ENCODE measurements around the gene FBXO27.
"Not testable (repeated sequence)": the region's sequence is repeated elsewhere in the genome, so short reads cannot be mapped to it uniquely, and the experiment has no call there.

FBXO27 gene

GRCh38 chr19:39037194-39037593 is 4.8 kb upstream of the FBXO27 start:
- no peak for DNase-seq

GRCh38 chr19:39036581-39036980 is 4.2 kb upstream of the FBXO27 start:
- DNase-seq = no peak

- DNase-seq = peak in 1 of 2 experiments; percentile 26
These were observed 834 bp downstream of the FBXO27 start for GRCh38 chr19:39031368-39032062.

GRCh38 chr19:39030854-39031367 is 1.4 kb downstream of the FBXO27 start:
- DNase-seq = no peak

GRCh38 chr19:39024875-39025641 is 7.3 kb downstream of the FBXO27 start:
- DNase-seq = no peak

- DNase-seq = no peak
These were observed 11.3 kb downstream of the FBXO27 start for GRCh38 chr19:39021063-39021462.

- no peak for DNase-seq
These were observed 14.7 kb downstream of the FBXO27 start for GRCh38 chr19:39017646-39018045.

DNA sequence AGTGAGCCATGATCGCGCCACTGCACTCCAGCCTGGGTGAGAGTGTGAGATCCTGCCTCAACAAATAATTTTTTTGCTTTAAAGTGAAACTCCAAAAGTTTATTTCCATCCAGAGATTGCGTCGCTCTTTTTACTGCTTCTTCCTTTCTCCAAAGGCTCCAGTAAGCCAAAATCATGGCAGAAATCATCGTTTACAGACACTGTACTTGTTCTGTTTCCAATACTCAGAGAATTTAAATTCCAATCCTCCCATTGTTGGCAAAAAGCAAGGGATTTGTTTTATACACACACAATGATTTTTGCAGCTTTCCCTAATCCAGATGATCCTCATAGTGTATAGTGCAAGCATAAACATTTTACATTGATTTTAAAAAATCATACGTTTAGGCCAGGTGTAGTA is 15.3 kb downstream of the FBXO27 start:
- DNase-seq = no peak

- no peak for DNase-seq
These were observed 18.3 kb downstream of the FBXO27 start for GRCh38 chr19:39014037-39014436.

DNA sequence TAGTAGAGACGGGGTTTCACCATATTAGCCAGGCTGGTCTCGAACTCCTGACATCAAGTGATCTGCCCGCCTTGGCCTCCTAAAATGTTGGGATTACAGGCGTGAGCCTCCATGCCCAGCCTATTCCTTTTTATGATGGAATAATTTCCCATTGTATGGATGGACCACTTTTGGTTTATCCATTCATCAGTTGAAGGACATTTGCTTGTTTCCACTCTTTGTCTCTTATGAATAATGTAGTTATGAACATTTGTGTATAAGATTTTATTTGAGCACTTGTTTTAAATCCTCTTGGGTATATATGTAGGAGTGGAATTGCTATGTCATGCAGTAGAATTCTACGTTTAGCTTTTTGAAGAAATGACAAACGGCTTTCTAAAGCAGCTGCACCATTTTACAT is 23.3 kb downstream of the FBXO27 start:
- no peak for DNase-seq

DNA sequence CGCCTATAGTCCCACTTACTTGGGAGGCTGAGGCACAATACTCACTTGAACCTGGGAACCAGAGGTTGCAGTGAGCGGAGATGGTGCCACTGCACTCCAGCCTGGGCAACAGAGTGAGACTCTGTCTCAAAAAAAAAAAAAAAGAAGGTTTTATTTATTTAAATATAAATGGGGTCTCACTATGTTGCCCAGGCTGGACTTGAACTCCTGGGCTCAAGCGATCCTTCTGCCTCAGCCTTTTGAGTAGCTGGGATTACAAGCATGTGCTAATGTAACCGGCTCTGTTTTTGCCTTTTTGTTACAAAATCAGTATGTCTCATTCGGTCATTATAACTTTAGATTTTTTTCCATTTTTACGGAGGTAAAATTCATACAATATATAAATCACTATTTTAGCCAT is 24.2 kb downstream of the FBXO27 start:
- DNase-seq = no peak

DNA sequence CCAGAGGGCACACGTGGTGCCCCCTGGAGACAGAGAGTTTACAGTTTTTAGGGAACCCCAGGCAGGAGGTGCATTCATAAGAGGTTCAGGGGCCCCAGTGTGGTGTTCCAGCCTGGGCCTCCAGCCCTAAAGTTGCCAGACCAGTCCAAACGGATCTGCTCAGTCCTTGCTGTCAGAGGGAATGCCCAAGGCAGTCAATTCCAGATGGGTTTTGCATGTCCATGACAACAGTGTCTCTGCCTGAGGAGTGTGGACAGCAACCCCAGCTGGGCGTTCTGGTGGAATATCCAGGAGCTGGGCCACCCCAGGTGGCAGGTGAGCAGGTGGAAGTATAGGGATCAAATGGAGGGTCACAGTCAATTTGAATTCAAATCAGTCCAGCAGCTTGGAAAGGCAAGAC is 25.3 kb downstream of the FBXO27 start:
- no peak for DNase-seq

DNA sequence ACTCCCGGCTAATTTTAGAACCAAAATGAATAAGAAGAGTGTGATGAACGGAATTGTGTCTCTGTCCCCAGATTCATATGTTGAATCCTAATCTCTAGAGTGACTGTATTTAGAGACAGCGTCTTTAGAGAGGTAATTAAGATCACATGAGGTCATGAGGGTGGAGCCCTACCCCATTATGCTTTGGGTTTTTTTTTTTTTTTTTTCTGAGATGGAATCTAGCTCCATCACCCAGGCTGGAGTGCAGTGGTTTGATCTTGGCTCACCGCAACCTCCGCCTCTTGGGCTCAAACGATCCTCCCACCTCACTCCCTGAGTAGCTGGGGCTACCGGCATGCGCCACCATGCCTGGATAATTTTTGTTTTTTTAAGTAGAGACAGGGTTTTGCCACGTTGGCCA is 27.9 kb downstream of the FBXO27 start:
- DNase-seq = no peak

DNA sequence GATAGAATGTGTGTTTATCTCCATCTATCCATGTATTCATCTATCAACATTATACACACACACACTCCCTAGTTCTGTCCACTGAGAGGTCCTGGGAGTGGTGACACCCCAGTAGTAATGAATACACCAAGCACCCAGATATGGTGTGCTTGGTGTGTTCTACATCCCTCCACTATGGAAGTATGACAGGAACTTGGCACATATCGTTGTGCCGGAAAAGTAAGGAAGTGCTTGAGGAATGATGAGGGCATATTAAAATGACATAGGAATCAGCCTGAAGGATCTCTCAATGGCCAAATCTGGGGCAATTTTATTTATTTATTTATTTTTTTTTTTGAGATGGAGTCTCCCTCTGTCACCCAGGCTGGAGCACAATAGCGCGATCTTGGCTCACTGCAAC is 28.6 kb downstream of the FBXO27 start:
- DNase-seq = no peak

DNA sequence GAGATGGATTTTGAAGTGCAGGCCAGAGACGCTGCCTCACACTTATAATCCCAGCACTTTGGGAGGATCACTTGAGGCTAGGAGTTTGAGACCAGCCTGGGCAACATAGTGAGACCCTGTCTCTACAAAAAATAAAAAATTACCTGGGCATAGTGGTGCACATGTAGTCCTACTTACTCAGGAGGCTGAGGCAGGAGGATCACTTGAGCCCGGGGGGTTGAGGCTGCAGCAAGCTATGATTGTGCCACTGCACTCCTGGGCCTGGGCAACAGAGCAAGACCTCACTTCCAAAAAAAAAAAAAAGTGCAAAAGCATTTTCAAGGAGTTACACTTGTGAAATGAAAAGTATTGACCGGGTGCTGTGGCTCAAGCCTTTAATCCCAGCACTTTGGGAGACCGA is 29.2 kb downstream of the FBXO27 start:
- no peak for DNase-seq

GRCh38 chr19:39001041-39001440 is 31.3 kb downstream of the FBXO27 start:
- no peak for DNase-seq

DNA sequence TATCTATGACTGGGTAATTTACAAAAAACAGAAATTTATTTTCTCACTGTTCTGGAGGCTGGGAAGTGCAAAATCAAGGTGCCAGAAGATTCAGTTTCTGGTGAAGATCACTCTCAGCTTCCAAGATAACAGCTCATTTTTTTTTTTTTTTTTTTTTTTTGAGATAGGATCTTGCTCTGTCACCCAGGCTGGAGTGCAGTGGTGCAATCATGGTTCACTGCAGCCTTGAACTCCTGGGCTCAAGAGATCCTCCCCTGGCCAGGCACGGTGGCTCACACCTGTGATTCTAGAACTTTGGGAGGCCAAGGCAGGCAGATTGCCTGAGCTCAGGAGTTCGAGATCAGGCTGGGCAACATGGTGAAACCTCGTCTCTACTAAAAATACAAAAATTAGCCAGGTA is 34.8 kb downstream of the FBXO27 start:
- DNase-seq = not testable (repeated sequence)

DNA sequence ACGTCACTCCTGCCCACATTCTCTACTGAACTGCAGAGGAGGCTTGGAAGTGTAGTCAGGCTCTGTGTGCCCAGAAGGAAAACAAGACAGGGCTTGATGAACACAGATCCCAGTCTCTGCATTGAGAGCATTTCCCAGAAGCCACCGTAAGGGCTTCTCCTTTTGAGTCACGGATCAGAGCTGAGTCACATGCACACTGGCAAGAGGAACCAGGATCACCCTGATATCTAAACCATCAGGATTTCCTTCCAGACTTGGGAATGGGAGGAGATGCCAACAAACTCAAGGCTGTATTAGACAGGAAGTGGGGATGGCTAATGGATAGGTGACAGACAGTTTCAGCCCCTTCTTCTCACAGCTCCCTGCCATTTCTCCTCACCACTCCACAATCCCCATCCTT is 39.1 kb downstream of the FBXO27 start:
- DNase-seq = no peak

DNA sequence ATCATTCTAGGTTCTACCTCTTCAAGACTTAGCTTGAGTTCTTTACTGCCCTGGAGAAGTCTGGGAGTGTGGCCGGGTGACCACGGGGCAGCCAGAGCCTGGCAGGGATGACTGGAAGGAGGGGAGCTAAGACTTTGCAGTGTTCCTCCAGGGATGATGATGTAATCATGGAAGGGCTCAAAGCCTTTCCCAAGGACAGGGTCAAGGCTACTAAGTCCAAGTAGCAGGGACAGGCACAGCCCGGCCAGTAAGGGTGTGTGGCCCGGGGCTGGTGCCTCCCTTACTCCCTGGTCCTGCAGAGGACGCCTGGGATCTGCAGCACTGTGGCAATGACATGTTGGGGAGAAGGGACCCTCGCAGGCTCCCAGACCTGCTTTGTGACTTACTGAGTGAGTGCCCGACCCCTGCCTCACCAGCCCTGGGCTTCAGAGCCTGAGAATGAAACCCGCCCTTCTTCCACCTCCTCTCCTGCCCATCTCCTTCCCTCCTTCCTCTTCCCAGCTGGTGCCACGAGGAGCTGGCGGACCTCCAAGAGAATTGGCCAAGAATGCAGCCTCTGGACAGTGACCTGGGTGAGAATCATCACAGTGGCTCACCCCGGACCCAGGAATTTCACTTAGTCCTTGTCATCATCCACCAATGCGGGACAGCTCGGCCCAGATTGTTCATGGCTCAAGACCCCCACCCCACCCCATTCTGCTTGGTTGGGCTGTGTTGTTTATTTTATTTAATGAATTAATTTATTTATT is 41.2 kb downstream of the FBXO27 start:
- DNase-seq = no peak

DNA sequence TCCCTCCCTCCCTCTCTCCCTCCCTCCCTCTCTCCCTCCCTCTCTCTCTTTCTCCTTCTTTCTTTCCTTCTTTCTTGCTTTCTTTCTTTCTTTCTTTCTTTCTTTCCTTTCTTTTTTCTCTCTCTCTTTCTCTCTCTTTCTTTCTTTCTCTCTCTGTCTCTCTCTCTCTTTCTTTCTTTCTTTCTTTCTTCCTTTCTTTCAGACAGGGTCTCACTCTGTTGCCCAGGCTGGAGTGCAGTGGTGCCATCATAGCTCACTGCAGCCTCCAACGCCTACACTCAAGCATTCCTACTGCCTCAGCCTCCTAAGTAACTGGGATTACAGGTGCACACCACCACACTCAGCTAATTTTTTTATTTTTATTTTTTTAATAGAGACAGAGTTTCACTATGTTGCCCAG is 42.7 kb downstream of the FBXO27 start:
- not testable (repeated sequence) for DNase-seq

GRCh38 chr19:38989066-38989605 is 43.2 kb downstream of the FBXO27 start:
- DNase-seq = no peak

DNA sequence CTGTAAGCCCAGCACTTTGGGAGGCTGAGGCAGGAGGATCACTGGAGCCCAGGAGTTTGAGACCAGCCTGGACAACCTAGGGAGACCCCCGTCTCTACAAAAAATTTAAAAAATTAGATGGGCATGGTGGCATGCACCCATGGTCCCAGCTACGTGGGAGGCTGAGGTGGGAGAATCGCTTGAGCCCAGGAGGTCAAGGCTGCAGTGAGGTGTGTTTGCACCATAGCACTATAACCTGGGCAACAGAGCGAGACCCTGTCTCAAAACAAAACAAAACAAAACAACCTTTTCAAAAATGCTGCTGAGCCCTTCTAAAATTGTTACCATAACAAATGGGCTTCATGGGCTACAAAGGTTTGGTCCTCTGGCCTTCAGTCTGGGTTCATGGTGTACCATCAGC is 43.7 kb downstream of the FBXO27 start:
- not testable (repeated sequence) for DNase-seq

- DNase-seq = not testable (repeated sequence)
These were observed 44.6 kb downstream of the FBXO27 start for GRCh38 chr19:38987745-38988144.
